Fibroblast of upper back skin (primary cell): ENCODE data around the gene SURF4.
A peak's percentile ranks its signal among the peaks of the same experiment; 100 is the strongest.
"Not testable (repeated sequence)": the region's sequence is repeated elsewhere in the genome, so short reads cannot be mapped to it uniquely, and the experiment has no call there.

ENCODE experiments used
- DNase-seq: peaks from one replicate; pipeline ENCODE4 v3.0.0-alpha.2; 2013

SURF4 gene

GRCh38 chr9:133349965-133350616 lies 25.8 kb downstream of the SURF4 start:
- DNase-seq = no peak

- DNase-seq = no peak
Observed at GRCh38 chr9:133348718-133349573, 26.9 kb downstream of the SURF4 start.

GRCh38 chr9:133347985-133348717 lies 27.7 kb downstream of the SURF4 start, which contains the start of the genes MED22 and RPL7A:
MED22 (minus strand) TSS chr9:133348131; CDS start chr9:133346662, 1,469 bp downstream.
RPL7A (plus strand) TSS chr9:133348218; CDS start chr9:133348244, 26 bp downstream.
- peak; percentile 96 for DNase-seq

- peak; percentile 17 for DNase-seq
Observed at GRCh38 chr9:133347515-133347984, 28.3 kb downstream of the SURF4 start.

GRCh38 chr9:133346021-133346785 lies 29.7 kb downstream of the SURF4 start:
- DNase-seq = no peak

GRCh38 chr9:133345596-133345995 lies 30.3 kb downstream of the SURF4 start:
- DNase-seq = no peak

- no peak for DNase-seq
Observed at GRCh38 chr9:133344979-133345378, 30.9 kb downstream of the SURF4 start.

- no peak for DNase-seq
Observed at GRCh38 chr9:133344071-133344470, 31.8 kb downstream of the SURF4 start.

GRCh38 chr9:133342570-133342969 lies 33.3 kb downstream of the SURF4 start:
- DNase-seq = no peak

- DNase-seq = no peak
Observed at GRCh38 chr9:133342069-133342406, 33.8 kb downstream of the SURF4 start.

GRCh38 chr9:133341369-133342068 lies 34.3 kb downstream of the SURF4 start:
- no peak for DNase-seq

- no peak for DNase-seq
Observed at GRCh38 chr9:133340916-133341315, 34.9 kb downstream of the SURF4 start.

GRCh38 chr9:133340256-133340655 lies 35.6 kb downstream of the SURF4 start:
- no peak for DNase-seq

GRCh38 chr9:133339641-133340040 lies 36.2 kb downstream of the SURF4 start:
- DNase-seq = no peak

GRCh38 chr9:133335924-133336811 lies 39.7 kb downstream of the SURF4 start, which contains the start of gene SURF6:
SURF6 (minus strand) TSS chr9:133336188; CDS start chr9:133336132, 56 bp downstream.
- peak; percentile 87 for DNase-seq

- DNase-seq = not testable (repeated sequence)
Observed at GRCh38 chr9:133334888-133335287, 41.0 kb downstream of the SURF4 start.

- DNase-seq = no peak
Observed at GRCh38 chr9:133334161-133334560, 41.7 kb downstream of the SURF4 start.

- DNase-seq = no peak
Observed at GRCh38 chr9:133333566-133333965, 42.3 kb downstream of the SURF4 start.

GRCh38 chr9:133333011-133333410 lies 42.8 kb downstream of the SURF4 start:
- no peak for DNase-seq

GRCh38 chr9:133332381-133332730 lies 43.5 kb downstream of the SURF4 start:
- DNase-seq = no peak
